HCT116 (cell line): Measurements from ENCODE around the gene SLC9C2.

Source experiments
- ATF3 ChIP-seq: IDR thresholded peaks from 2 replicates; pipeline ENCODE4 v1.6.1; 2012
- EGR1 ChIP-seq: IDR thresholded peaks from 2 replicates; pipeline ENCODE4 v1.6.1; 2012; ENCODE audit warnings: low read depth
- ELF1 ChIP-seq: IDR thresholded peaks from 2 replicates; pipeline ENCODE4 v1.6.1; 2012; ENCODE audit warnings: low read depth, borderline replicate concordance
- EZH2phosphoT487 ChIP-seq: fragments of 200-600 bp; IDR thresholded peaks from 2 replicates; pipeline ENCODE4 v1.6.1; 2018; ENCODE audit warnings: antibody characterized with exemption, borderline replicate concordance
- POLR2A ChIP-seq: IDR thresholded peaks from 2 replicates; pipeline ENCODE4 v1.7.0; 2011; ENCODE audit warnings: borderline replicate concordance; ENCODE audit not compliant: insufficient read depth, insufficient read length; ENCODE audit errors: extremely low read depth
- POLR2AphosphoS5 ChIP-seq: IDR thresholded peaks from 2 replicates; pipeline ENCODE4 v1.6.1; 2011; ENCODE audit warnings: mild to moderate bottlenecking, low read depth, low read length, moderate library complexity

GRCh38 chr1:173568483-173568882 is 34.4 kb downstream of the SLC9C2 start:
- TF ChIP-seq POLR2A (no peak), POLR2AphosphoS5 (no peak), EZH2phosphoT487 (no peak), ATF3 (no peak), ELF1 (no peak), EGR1 (no peak)
